Epidermal melanocyte (primary cell): Measurements from ENCODE around the gene DNMBP.
A peak's percentile ranks its signal among the peaks of the same experiment; 100 is the strongest.
"Not testable (repeated sequence)": the region's sequence is repeated elsewhere in the genome, so short reads cannot be mapped to it uniquely, and the experiment has no call there.

Experiments used
- DNase-seq: peaks from one replicate; pipeline ENCODE4 v3.0.0; 2011; ENCODE audit warnings: low spot score; ENCODE audit not compliant: insufficient read length

DNMBP gene

GRCh38 chr10:99952799-99953198 lies 56.9 kb downstream of the DNMBP start:
- no peak for DNase-seq

- DNase-seq: not testable (repeated sequence)
Measured at GRCh38 chr10:99946051-99946450, 63.7 kb downstream of the DNMBP start.

- peak; percentile 52 for DNase-seq
Measured at GRCh38 chr10:99945263-99945662, 64.5 kb downstream of the DNMBP start.

GRCh38 chr10:99944860-99945259 lies 64.9 kb downstream of the DNMBP start:
- no peak for DNase-seq

GRCh38 chr10:99943908-99944307 lies 65.8 kb downstream of the DNMBP start:
- no peak for DNase-seq

GRCh38 chr10:99941942-99942820 lies 67.6 kb downstream of the DNMBP start:
- no peak for DNase-seq

- no peak for DNase-seq
Measured at GRCh38 chr10:99938563-99938962, 71.2 kb downstream of the DNMBP start.

GRCh38 chr10:99937630-99938029 lies 72.1 kb downstream of the DNMBP start:
- DNase-seq: no peak

GRCh38 chr10:99932203-99932957 lies 77.4 kb downstream of the DNMBP start:
- not testable (repeated sequence) for DNase-seq

GRCh38 chr10:99930731-99931550 lies 78.8 kb downstream of the DNMBP start:
- DNase-seq: no peak

GRCh38 chr10:99929360-99929759 lies 80.4 kb downstream of the DNMBP start:
- no peak for DNase-seq

- DNase-seq: no peak
Measured at GRCh38 chr10:99927721-99928280, 81.9 kb downstream of the DNMBP start.

- no peak for DNase-seq
Measured at GRCh38 chr10:99926925-99927720, 82.6 kb downstream of the DNMBP start.

- no peak for DNase-seq
Measured at GRCh38 chr10:99924451-99925255, 85.1 kb downstream of the DNMBP start.

GRCh38 chr10:99921948-99922347 lies 87.8 kb downstream of the DNMBP start:
- no peak for DNase-seq

- DNase-seq: no peak
Measured at GRCh38 chr10:99920901-99921300, 88.8 kb downstream of the DNMBP start.

GRCh38 chr10:99920486-99920885 lies 89.3 kb downstream of the DNMBP start:
- no peak for DNase-seq

GRCh38 chr10:99917963-99918825 lies 91.6 kb downstream of the DNMBP start:
- DNase-seq: no peak

- DNase-seq: no peak
Measured at GRCh38 chr10:99916776-99917175, 93.0 kb downstream of the DNMBP start.
